ENCODE data around the gene FHDC1.

The FHDC1 gene

DNA sequence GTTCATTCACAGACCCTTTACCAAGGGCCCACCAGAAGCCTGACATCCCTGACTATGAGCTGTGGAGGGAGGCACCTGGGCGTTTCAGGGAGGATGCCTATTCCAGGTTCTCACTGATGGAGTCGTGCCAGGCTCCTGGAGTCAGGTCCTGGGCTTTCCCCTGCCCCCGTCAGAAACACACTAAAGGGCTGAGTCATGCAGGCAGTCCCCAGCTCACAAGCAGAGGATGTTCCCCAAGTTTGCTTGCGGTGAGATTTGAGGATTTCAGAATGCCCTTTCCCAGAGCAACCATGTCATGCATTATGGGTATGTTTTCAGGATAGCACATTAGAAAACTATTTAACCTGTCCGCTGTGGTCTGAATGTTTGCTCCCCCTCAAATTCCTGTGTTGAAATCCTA, 45.2 kb downstream of the FHDC1 start:
- DNase-seq (ENCODE audit: low spot score) = no peak

DNA sequence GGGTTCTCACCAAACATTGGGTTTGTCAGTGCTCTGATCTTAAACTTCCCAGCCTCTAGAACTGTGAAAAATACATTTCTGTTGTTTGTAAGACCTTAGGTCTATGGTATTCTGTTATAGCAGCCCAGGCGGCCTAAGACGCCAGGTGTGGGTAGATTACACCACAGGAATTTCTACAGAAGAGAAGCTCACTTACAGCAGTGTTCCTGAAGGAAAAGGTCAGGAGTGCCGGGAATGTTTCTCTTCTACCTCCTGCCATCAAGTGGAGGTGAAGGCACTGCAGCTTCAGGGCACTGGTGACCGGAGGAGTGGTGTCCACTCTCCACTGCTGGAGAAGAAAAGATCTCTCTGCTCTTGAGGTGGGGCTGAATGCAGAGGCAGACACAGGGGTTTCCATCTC, 45.7 kb downstream of the FHDC1 start:
- DNase-seq (ENCODE audit: low spot score) = no peak

DNA sequence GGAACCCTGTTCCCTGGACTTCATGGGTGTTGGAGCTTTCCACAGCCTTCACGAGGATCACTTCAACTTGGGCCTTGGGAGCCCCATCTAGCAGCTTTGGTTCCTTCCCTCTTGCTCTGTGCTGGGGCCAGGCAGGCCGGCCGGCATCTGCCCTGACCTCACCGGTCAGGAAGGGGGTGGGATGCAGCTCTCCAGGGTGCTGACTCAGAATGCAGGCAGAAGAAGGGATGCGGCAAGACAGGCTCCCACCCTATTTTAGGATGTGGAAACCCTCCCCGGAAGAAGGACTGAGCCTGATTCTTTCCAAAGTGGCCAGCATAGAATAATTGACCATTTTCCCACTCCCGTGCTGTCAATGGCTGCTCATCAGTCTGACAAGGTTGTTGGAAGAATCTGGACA, 47.1 kb downstream of the FHDC1 start:
- no peak for DNase-seq (ENCODE audit: low spot score)

- DNase-seq (ENCODE audit: low spot score) = no peak
Observed at GRCh38 chr4:152983774-152984411, 47.8 kb downstream of the FHDC1 start.

GRCh38 chr4:152988721-152989553, 52.8 kb downstream of the FHDC1 start:
- DNase-seq (ENCODE audit: low spot score) = no peak

GRCh38 chr4:152989554-152989970, 53.4 kb downstream of the FHDC1 start:
- DNase-seq (ENCODE audit: low spot score) = no peak

GRCh38 chr4:152990471-152991131, 54.5 kb downstream of the FHDC1 start:
- no peak for DNase-seq (ENCODE audit: low spot score)

DNA sequence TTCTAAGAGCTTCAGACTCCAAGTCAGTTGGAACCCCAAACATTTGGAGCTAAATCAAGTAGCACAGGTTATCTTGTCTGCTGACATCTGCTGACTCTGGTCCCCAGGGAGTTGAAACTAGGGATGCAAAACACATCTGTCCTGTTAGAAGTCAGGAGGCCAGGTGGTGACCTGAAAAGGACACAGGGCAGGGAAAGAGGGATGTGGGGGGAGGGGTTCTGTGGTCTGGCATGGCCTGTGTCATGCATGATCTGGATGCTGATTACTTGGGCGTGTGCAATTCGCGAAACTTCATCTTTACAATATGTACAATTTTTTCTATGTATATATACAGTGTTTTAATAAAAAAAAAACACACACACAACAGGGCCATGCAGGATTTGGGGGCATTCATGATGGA, 55.3 kb downstream of the FHDC1 start:
- DNase-seq (ENCODE audit: low spot score) = no peak

- DNase-seq (ENCODE audit: low spot score) = no peak
Observed at GRCh38 chr4:152992027-152992426, 55.9 kb downstream of the FHDC1 start.

- DNase-seq (ENCODE audit: low spot score) = no peak
Observed at GRCh38 chr4:152992466-152992865, 56.3 kb downstream of the FHDC1 start.

DNA sequence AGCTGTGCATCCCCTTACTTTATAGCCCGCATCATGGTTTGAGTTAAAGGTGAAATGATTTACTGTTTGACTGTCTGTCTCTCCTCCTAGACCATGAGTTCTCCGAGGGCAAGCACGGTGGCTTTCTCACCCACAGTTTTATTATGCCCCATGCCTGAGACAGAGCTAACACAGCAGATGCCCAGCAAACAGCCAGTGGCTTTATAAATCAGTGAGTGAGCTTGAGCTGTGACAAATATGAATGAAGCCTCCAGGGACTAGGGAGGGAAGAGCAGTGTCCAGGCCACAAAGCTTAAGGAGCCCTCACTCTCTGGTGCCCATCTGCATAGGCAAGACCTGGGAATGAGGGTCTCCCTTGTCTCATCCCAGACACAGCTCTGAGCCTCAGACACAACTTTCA, 57.9 kb downstream of the FHDC1 start:
- no peak for DNase-seq (ENCODE audit: low spot score)

DNA sequence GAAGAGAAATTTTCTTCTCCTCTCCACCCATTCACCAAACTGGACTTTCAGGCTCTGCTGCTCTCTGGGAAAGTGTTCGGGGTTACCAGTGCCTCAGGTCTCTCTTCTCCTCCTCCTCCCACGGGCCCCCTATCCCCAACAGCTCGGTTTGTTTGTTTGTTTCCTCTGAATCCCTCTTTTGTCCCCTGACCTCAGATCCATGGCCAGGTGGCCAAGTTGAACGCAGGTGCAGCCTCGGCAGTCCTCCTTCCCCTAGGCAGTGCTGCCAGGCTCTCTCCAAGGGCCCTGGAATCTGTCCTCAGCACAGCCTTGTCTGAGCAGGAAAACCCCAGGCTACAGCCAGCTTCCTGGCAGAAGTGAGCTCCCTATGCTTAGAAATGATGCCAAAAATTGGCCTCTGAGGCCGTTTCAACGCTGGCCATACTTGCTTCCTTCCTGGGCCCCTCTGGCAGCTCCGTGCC, 60.0 kb downstream of the FHDC1 start:
- no peak for DNase-seq (ENCODE audit: low spot score)

DNA sequence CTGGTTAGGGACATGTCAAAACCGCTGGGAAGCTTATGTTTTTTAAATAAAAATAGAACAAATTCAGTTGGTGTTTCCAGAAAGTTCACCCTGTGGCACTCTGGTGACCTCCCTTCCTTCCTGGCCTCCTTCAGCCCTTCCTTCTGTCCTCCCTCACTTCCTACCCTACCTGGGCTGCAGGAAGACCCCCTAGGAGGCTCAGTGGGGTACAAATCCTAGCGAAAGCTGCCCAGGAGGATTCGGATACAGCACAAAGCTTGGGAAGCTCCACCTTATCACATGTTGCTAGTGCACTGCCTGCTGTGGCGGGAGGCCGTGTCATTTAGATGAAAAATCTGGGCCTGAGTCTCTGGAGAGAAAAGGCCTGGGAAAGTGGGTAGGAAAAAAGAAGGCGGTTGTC, 60.5 kb downstream of the FHDC1 start:
- no peak for DNase-seq (ENCODE audit: low spot score)

DNA sequence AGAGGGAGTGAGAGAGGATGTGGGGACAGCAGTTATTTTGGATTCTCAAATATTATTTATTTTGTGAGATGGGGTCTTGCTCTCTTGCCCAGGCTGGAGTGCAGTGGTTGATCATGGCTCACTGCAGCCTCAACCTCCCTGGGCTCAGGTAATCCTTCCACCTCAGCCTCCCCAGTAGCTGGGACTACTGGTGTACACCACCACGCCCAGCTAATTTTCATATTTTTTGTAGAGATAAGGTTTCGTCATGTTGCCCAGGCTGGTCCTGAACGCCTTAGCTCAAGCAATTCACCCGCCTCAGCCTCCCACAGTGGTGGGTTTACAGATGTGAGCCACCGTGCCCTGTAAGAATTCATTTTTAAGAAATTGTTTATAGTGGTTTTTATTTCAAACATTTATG, 61.2 kb downstream of the FHDC1 start:
- no peak for DNase-seq (ENCODE audit: low spot score)

- no peak for DNase-seq (ENCODE audit: low spot score)
Observed at GRCh38 chr4:152997771-152998487, 61.8 kb downstream of the FHDC1 start.

DNA sequence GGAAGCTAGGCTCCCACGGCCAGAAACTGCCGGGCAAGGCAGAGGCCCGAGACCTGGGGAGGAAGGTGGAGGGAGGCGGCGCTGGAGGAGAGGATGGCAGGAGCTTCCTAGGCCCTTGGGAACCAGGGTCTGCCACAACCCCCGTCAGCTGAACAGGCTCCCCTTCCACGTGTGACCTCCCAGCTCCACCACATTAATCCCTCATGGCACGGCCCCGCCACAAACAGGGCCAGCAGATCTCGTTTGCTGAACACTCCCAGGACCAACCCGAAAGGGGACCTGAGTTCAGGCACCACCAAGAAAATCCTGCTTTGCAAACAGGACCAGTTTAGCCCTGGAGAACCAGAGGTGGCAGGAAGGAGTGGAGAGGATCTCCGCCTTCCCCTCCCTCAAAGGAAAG, 62.7 kb downstream of the FHDC1 start:
- no peak for DNase-seq (ENCODE audit: low spot score)

DNA sequence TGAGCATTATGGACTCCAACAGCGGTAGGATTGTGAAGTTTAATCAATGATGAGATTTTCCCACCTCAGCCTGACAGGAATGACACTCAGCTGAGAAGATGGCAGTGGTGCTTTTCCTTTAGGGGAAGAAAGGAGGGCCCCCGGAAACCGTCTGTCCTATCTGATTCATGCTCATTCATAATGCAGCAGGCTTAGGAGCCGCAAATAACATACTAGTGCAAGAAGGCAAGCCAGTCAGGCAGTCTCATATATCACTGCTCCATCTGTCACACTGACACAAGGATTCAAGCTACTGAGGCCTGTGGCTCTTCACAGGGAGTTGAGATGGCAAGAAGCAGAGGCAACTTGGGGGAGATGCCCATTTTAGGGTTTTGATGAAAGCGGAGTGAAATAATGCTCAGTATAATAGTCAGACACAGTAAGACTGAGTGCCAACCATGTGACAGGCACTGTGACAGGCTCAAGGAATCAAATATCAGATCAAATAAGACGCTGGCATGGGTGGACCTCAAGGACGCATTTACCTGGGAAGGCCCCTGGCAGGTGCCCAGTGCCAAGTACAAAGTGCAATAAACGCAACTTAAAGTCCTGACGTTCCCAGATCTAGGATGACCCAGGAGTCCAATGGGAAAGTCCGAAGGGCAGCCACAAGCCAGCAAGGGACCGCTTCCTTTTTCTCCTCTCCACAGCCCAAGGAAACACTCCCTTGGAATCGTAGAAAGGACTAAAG, 63.4 kb downstream of the FHDC1 start:
- DNase-seq (ENCODE audit: low spot score) = no peak

- DNase-seq (ENCODE audit: low spot score) = no peak
Observed at GRCh38 chr4:153000076-153000420, 63.9 kb downstream of the FHDC1 start.

- DNase-seq (ENCODE audit: low spot score) = no peak
Observed at GRCh38 chr4:153001626-153002025, 65.5 kb downstream of the FHDC1 start.

- no peak for DNase-seq (ENCODE audit: low spot score)
Observed at GRCh38 chr4:153002110-153002509, 66.0 kb downstream of the FHDC1 start.

DNA sequence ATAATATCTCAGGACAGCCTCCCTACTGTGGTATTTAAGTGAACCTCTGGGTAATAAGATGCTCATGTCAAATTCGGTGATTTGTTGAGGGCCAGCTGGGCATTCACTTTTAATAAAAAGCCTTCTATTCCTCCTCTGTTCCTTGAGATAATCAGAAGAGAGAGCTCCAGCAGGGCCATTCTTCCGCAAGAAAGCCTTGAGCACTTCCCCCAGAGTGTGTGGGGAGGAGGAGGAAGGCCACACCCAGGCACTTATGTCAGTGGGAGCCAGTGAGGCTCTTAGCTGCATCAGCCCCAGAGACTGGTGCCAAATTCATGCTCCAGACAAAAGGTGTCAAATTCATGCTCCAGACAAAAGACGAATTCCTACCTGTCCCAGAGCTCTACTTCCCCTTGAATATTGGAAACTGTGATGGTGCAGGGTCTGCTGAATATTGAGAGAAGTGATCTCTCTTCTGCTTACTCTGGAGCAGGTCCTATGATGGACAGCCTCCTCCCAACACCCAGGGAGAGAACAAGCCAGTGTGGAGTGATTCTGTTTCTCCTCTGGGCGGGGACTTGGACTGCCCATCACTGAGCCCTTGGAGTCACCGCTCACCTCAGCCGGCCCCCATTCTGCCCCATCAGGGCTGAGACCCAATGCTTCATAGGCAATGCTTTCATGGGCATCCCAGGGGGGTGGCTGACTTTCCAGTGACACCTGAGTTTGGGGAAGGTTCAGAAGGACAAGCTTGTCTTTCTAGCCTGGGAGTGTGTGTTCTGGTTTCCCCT, 68.1 kb downstream of the FHDC1 start:
- no peak for DNase-seq (ENCODE audit: low spot score)
